SK-N-SH (cell line): ENCODE measurements around the gene PSAP. TPM values are rescaled to one million over a fixed set of nuclear protein-coding genes. Genes with fewer than 3 reads are reported as not detected.

Experiments used
- CTCF ChIA-PET: fragments of 300-600, 350-600 bp; formaldehyde crosslinking; extraction: SDS; loops from one replicate; lab custom pipeline; 2021; lab: Yijun Ruan, JAX
- POLR2A ChIA-PET: fragments of 350-600 bp; sonication (Branson Sonifier 250); formaldehyde crosslinking; extraction: SDS; loops from one replicate; lab custom pipeline; 2020; ENCODE audit warnings: antibody characterized with exemption, inconsistent platforms; lab: Yijun Ruan, JAX
- DNase-seq: peaks from one replicate; pipeline ENCODE4 v3.0.0; 2012
- H2AFZ ChIP-seq: fragments of 200-600 bp; sonication (generic); 2 replicates; pipeline ENCODE4 v1.8.1; 2016; ENCODE audit warnings: antibody characterized with exemption, mild to moderate bottlenecking, low read depth
- H3F3A ChIP-seq: fragments of 200-600 bp; sonication (generic); replicated peaks from 2 replicates; pipeline ENCODE3; 2016; ENCODE audit warnings: antibody characterized with exemption, mild to moderate bottlenecking; ENCODE audit not compliant: insufficient read depth
- H3K27ac ChIP-seq, 2 experiments: fragments of 200-500 bp in 1 of 2; fragments of 200-600 bp in 1 of 2; sonication (Bioruptor generic) in 1 of 2; sonication (generic), shearing (Covaris generic) in 1 of 2; 2 replicates each; pipeline versions ENCODE4 v1.5.1 to v1.6.1; 2014 to 2016; ENCODE audit warnings: low read depth in 2 of 2, inconsistent platforms in 1 of 2, low read length in 1 of 2, mild to moderate bottlenecking in 1 of 2, mixed read lengths in 1 of 2
- H3K27me3 ChIP-seq: fragments of 200-600 bp; sonication (generic), shearing (Covaris generic); 2 replicates; pipeline ENCODE4 v1.6.1; 2016; ENCODE audit warnings: mixed run types; ENCODE audit not compliant: insufficient read depth
- H3K36me3 ChIP-seq, 2 experiments: fragments of 200-500 bp in 1 of 2; fragments of 200-600 bp in 1 of 2; sonication (Bioruptor generic) in 1 of 2; sonication (generic) in 1 of 2; replicated peaks in 1 of 2; 2 replicates each; pipeline versions ENCODE3 to v1.5.1; 2014 to 2016; ENCODE audit warnings: low read length in 1 of 2, mild to moderate bottlenecking in 1 of 2; ENCODE audit not compliant: insufficient read depth in 2 of 2, control insufficient read depth in 1 of 2
- H3K4me1 ChIP-seq, 2 experiments: fragments of 200-500 bp in 1 of 2; fragments of 200-600 bp in 1 of 2; sonication (Bioruptor generic) in 1 of 2; sonication (generic), shearing (Covaris generic) in 1 of 2; 2 replicates each; pipeline versions ENCODE4 v1.5.1 to v1.6.1; 2014 to 2016; ENCODE audit warnings: low read depth in 1 of 2, low read length in 1 of 2, mixed run types in 1 of 2; ENCODE audit not compliant: insufficient read depth in 2 of 2, control insufficient read depth in 1 of 2
- H3K4me2 ChIP-seq: fragments of 200-600 bp; sonication (generic), shearing (Covaris generic); 2 replicates; pipeline ENCODE4 v1.6.1; 2017; ENCODE audit warnings: mixed run types
- H3K4me3 ChIP-seq, 2 experiments: fragments of 200-500 bp in 1 of 2; fragments of 200-600 bp in 1 of 2; sonication (Bioruptor generic) in 1 of 2; sonication (generic), shearing (Covaris generic) in 1 of 2; 2 replicates each; pipeline versions ENCODE4 v1.5.1 to v1.8.1; 2014 to 2016; ENCODE audit warnings: low read depth in 2 of 2, inconsistent platforms in 1 of 2, low read length in 1 of 2, mild to moderate bottlenecking in 1 of 2, mixed read lengths in 1 of 2, moderate library complexity in 1 of 2
- H3K79me2 ChIP-seq: fragments of 200-600 bp; sonication (generic); 2 replicates; pipeline ENCODE4 v1.8.1; 2017; ENCODE audit warnings: mild to moderate bottlenecking; ENCODE audit not compliant: insufficient read depth
- H3K9ac ChIP-seq: fragments of 200-600 bp; sonication (generic); 2 replicates; pipeline ENCODE4 v1.6.1; 2017; ENCODE audit warnings: mixed run types
- H3K9me2 ChIP-seq: fragments of 200-600 bp; sonication (generic); 2 replicates; pipeline ENCODE4 v1.6.1; 2017; ENCODE audit warnings: mixed run types
- H3K9me3 ChIP-seq: fragments of 200-600 bp; sonication (generic); 2 replicates; pipeline ENCODE4 v1.6.1; 2017; ENCODE audit warnings: mixed run types, mild to moderate bottlenecking, moderate library complexity
- H4K20me1 ChIP-seq: fragments of 200-600 bp; sonication (generic); 2 replicates; pipeline ENCODE4 v1.6.1; 2017; ENCODE audit warnings: mild to moderate bottlenecking, mixed run types; ENCODE audit not compliant: insufficient read depth
- ELF1 ChIP-seq: IDR thresholded peaks from 2 replicates; pipeline ENCODE4 v1.4.0; 2012
- EP300 ChIP-seq, 2 experiments: IDR thresholded peaks; 2 replicates each; pipeline versions ENCODE4 v1.4.0 to v1.6.1; 2012; ENCODE audit warnings: borderline replicate concordance in 1 of 2, low read depth in 1 of 2, low read length in 1 of 2
- EZH2phosphoT487 ChIP-seq: fragments of 200-600 bp; sonication (generic); IDR thresholded peaks from 2 replicates; pipeline ENCODE4 v1.6.1; 2017; ENCODE audit warnings: low read depth, mixed run types, mild to moderate bottlenecking, antibody characterized with exemption, moderate library complexity, borderline replicate concordance
- FOSL2 ChIP-seq: IDR thresholded peaks from 2 replicates; pipeline ENCODE4 v1.4.0; 2012; ENCODE audit warnings: low read depth, mild to moderate bottlenecking, moderate library complexity, borderline replicate concordance
- GATA2 ChIP-seq: sonication (generic); formaldehyde crosslinking; IDR thresholded peaks from 2 replicates; pipeline ENCODE4 v1.5.0; 2020; ENCODE audit warnings: mild to moderate bottlenecking, missing genetic modification reagents
- MEF2A ChIP-seq: IDR thresholded peaks from 2 replicates; pipeline ENCODE4 v1.4.0; 2012; ENCODE audit warnings: low read depth, borderline replicate concordance
- MXI1 ChIP-seq: IDR thresholded peaks from 2 replicates; pipeline ENCODE4 v1.6.1; 2012; ENCODE audit warnings: mild to moderate bottlenecking, low read depth, low read length, improper control_type of control experiment
- NFIC ChIP-seq: IDR thresholded peaks from 2 replicates; pipeline ENCODE4 v1.4.0; 2012; ENCODE audit warnings: borderline replicate concordance
- NRF1 ChIP-seq: IDR thresholded peaks from 2 replicates; pipeline ENCODE4 v1.6.1; 2012; ENCODE audit warnings: low read depth, mild to moderate bottlenecking, low read length
- POLR2AphosphoS5 ChIP-seq: IDR thresholded peaks from 2 replicates; pipeline ENCODE4 v1.6.1; 2012; ENCODE audit warnings: low read depth, low read length
- RAD21 ChIP-seq: IDR thresholded peaks from 2 replicates; pipeline ENCODE4 v1.6.1; 2012; ENCODE audit warnings: mild to moderate bottlenecking, low read length
- RCOR1 ChIP-seq: fragments of 150-350 bp; IDR thresholded peaks from 2 replicates; pipeline ENCODE4 v1.6.1; 2017; ENCODE audit warnings: antibody characterized with exemption, low read length
- RFX5 ChIP-seq: IDR thresholded peaks from 2 replicates; pipeline ENCODE4 v1.6.1; 2012; ENCODE audit warnings: mild to moderate bottlenecking, improper control_type of control experiment, low read length
- SIN3A ChIP-seq: IDR thresholded peaks from 2 replicates; pipeline ENCODE4 v1.6.1; 2012; ENCODE audit warnings: low read depth, mild to moderate bottlenecking, low read length, moderate library complexity, borderline replicate concordance
- TEAD4 ChIP-seq: IDR thresholded peaks from 2 replicates; pipeline ENCODE4 v1.4.0; 2012; ENCODE audit warnings: mild to moderate bottlenecking, borderline replicate concordance; ENCODE audit not compliant: insufficient read depth
- YY1 ChIP-seq: IDR thresholded peaks from 2 replicates; pipeline ENCODE4 v1.4.0; 2012; ENCODE audit warnings: low read depth, mild to moderate bottlenecking
- WGBS: methylation state at CpG from one replicate; pipeline ENCODE4 v1.1.6; 2017; ENCODE audit warnings: low lambda C conversion rate; 5-methylcytosine and 5-hydroxymethylcytosine counted together
- polyA plus RNA-seq, 3 experiments: library from polyadenylated mRNA; depleted of rRNA; stranded (reverse); fragments of >200 nt; gene quantifications; 2 replicates each; pipeline ENCODE4 v1.2.3, GENCODE V29; 2012
- TF ChIP-seq, protein P1 (sequence below): IDR thresholded peaks from 2 replicates; pipeline ENCODE4 v1.6.1; 2012; ENCODE audit warnings: mild to moderate bottlenecking, low read depth, low read length, moderate library complexity
- TF ChIP-seq, protein P2 (sequence below): IDR thresholded peaks from 2 replicates; pipeline ENCODE4 v1.4.0; 2012; ENCODE audit warnings: low read depth
- TF ChIP-seq, protein P3 (sequence below): fragments of 150-350 bp; IDR thresholded peaks from 2 replicates; pipeline ENCODE4 v1.6.1; 2017; ENCODE audit warnings: antibody characterized with exemption, low read length, low read depth, borderline replicate concordance

The PSAP gene
- polyA plus RNA-seq, 1 of the 3 experiments (the other 2 are of a cell fraction): 1,647 TPM

DNA sequence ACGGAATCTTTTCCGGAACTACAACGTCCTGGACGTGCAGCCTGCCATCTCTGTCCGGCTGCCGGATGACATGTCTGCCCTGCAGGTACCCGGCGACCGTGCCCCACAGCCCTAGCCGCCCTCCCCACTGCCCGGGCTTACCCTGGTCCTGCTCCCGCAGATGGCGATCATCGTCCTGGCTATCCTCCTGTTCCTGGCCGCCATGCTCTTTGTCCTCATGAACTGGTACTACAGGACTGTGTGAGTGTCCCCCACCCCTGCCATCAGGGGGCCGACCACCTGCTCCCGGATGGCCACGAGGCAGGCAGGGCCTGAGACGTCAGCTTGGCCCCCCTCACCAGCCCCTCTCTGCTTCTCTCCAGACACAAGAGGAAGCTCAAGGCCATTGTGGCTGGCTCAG, 39.7 kb downstream of the PSAP start:
- Histone ChIP-seq H3K79me2 (no peaks in the 10 kb centered on the region), H3K4me3 (no peak overlapping the region), H3K9me2 (no peaks in the 10 kb centered on the region), H3K9me3 (no peaks in the 10 kb centered on the region), H4K20me1 (no peaks in the 10 kb centered on the region), H3K4me2 (no peak overlapping the region), H3K9ac (no peak overlapping the region), H2AFZ (no peak overlapping the region), H3K36me3 (peaks cover 0 to 15% of the 10 kb centered on the region in 2 experiments), H3K27me3 (no peaks in the 10 kb centered on the region), H3K27ac (no peak overlapping the region), H3F3A (no peaks in the 10 kb centered on the region), H3K4me1 (no peaks in the 10 kb centered on the region; a peak in 1 of 4 replicates)
- POLR2A ChIA-PET: no interaction called here
- no peak for DNase-seq
- TF ChIP-seq, protein P1, sequence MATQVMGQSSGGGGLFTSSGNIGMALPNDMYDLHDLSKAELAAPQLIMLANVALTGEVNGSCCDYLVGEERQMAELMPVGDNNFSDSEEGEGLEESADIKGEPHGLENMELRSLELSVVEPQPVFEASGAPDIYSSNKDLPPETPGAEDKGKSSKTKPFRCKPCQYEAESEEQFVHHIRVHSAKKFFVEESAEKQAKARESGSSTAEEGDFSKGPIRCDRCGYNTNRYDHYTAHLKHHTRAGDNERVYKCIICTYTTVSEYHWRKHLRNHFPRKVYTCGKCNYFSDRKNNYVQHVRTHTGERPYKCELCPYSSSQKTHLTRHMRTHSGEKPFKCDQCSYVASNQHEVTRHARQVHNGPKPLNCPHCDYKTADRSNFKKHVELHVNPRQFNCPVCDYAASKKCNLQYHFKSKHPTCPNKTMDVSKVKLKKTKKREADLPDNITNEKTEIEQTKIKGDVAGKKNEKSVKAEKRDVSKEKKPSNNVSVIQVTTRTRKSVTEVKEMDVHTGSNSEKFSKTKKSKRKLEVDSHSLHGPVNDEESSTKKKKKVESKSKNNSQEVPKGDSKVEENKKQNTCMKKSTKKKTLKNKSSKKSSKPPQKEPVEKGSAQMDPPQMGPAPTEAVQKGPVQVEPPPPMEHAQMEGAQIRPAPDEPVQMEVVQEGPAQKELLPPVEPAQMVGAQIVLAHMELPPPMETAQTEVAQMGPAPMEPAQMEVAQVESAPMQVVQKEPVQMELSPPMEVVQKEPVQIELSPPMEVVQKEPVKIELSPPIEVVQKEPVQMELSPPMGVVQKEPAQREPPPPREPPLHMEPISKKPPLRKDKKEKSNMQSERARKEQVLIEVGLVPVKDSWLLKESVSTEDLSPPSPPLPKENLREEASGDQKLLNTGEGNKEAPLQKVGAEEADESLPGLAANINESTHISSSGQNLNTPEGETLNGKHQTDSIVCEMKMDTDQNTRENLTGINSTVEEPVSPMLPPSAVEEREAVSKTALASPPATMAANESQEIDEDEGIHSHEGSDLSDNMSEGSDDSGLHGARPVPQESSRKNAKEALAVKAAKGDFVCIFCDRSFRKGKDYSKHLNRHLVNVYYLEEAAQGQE: no peak
- TF ChIP-seq RCOR1 (no peak), MXI1 (no peak), FOSL2 (no peak), RAD21 (no peak), RFX5 (no peak), POLR2AphosphoS5 (no peak), SIN3A (no peak), GATA2 (CRISPR knock-in tag) (no peak), NRF1 (no peak), EP300 (IDR thresholded peaks at IDR 0.05; ENCODE audit: borderline replicate concordance in 1 of 2, low read depth in 1 of 2, low read length in 1 of 2) (no peak), YY1 (no peak), ELF1 (no peak), EZH2phosphoT487 (no peak), NFIC (no peak), MEF2A (no peak), TEAD4 (no peak)
- TF ChIP-seq, protein P2, sequence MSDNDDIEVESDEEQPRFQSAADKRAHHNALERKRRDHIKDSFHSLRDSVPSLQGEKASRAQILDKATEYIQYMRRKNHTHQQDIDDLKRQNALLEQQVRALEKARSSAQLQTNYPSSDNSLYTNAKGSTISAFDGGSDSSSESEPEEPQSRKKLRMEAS: no peak
- TF ChIP-seq, protein P3, sequence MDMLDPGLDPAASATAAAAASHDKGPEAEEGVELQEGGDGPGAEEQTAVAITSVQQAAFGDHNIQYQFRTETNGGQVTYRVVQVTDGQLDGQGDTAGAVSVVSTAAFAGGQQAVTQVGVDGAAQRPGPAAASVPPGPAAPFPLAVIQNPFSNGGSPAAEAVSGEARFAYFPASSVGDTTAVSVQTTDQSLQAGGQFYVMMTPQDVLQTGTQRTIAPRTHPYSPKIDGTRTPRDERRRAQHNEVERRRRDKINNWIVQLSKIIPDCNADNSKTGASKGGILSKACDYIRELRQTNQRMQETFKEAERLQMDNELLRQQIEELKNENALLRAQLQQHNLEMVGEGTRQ: no peak
- 64% methylated on average over 5 of the region's 19 CpGs for WGBS
- CTCF ChIA-PET: interaction anchor here (0.6 to 5.5 kb wide), 25 partner anchors 8 to 477 kb away, joined by 3 to 36 read pairs (median 5); partner anchors contain the start of genes CDH23 and VSIR
